Medulla oblongata (tissue), 1 donor: ENCODE results near the gene TP53I3.
A peak's percentile ranks its signal among the peaks of the same experiment; 100 is the strongest.
"Not testable (repeated sequence)": the region's sequence is repeated elsewhere in the genome, so short reads cannot be mapped to it uniquely, and the experiment has no call there.

ENCODE experiments used
- DNase-seq: peaks from one replicate; pipeline ENCODE4 v3.0.0-alpha.2; 2015; ENCODE audit errors: extremely low spot score

Gene TP53I3

GRCh38 chr2:24054366-24055010 lies 30.1 kb downstream of the TP53I3 start:
- DNase-seq = no peak

GRCh38 chr2:24052951-24053350 lies 31.7 kb downstream of the TP53I3 start:
- DNase-seq = no peak

GRCh38 chr2:24051833-24052232 lies 32.8 kb downstream of the TP53I3 start:
- no peak for DNase-seq

GRCh38 chr2:24050041-24050979 lies 34.3 kb downstream of the TP53I3 start:
- no peak for DNase-seq

GRCh38 chr2:24049485-24050021 lies 35.1 kb downstream of the TP53I3 start, which contains the start of gene FKBP1B:
TSS of gene FKBP1B (plus strand) at chr2:24049741. CDS start at chr2:24049850, 109 bp downstream.
- DNase-seq = no peak

GRCh38 chr2:24048769-24049484 lies 35.7 kb downstream of the TP53I3 start:
- no peak for DNase-seq

GRCh38 chr2:24047703-24048033 lies 37.0 kb downstream of the TP53I3 start:
- no peak for DNase-seq

- peak; percentile 99 for DNase-seq
Observed at GRCh38 chr2:24046930-24047702, 37.5 kb downstream of the TP53I3 start, which contains the start of gene WDCP. TSS of gene WDCP (minus strand) at chr2:24047391. CDS start at chr2:24039494, 7,897 bp downstream.

- no peak for DNase-seq
Observed at GRCh38 chr2:24046599-24046929, 38.1 kb downstream of the TP53I3 start.

- no peak for DNase-seq
Observed at GRCh38 chr2:24045511-24046508, 38.8 kb downstream of the TP53I3 start.

GRCh38 chr2:24043133-24043532 lies 41.5 kb downstream of the TP53I3 start:
- DNase-seq = not testable (repeated sequence)

- no peak for DNase-seq
Observed at GRCh38 chr2:24040511-24040910, 44.1 kb downstream of the TP53I3 start.

GRCh38 chr2:24038786-24039499 lies 45.7 kb downstream of the TP53I3 start:
- DNase-seq = no peak
